ENCODE data around the gene TSC22D4.
A peak's percentile ranks its signal among the peaks of the same experiment; 100 is the strongest.

The TSC22D4 gene

DNA sequence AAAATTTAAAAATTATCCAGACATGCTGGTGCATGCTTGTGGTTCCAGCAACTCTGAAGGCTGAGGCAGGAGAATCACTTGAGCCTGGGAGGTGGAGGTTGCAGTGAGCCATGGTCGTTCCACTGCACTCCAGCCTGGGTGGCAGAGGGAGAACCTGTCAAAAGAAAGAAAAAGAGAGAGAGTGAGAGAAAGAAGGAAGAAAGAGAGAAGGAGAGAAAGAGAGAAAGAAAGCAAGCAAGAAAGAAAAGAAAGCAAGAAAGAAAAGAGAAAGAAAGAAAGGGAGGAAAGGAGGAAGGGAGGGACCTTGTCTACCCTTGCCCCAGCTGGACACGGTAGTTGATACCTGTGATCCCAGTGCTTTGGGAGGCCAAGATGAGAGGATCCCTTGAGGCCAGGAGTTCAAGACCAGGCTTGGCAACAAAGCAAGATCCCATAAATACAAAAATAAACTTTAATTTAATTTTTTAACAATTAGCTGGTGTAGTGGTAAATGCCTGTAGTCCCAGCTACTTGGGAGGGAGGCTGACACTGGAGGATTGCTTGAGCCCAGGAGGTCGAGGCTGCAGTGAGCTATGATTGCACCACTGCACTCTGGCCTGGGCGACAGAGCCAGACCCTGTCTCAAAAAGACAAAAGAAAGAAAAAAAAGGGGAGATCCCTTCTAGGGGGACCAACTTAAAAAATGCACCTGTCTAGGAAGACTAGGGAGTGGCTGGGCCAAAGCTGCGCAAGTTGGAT is 13.9 kb upstream of the TSC22D4 start:
- no peak for DNase-seq (ENCODE audit: low spot score)

DNA sequence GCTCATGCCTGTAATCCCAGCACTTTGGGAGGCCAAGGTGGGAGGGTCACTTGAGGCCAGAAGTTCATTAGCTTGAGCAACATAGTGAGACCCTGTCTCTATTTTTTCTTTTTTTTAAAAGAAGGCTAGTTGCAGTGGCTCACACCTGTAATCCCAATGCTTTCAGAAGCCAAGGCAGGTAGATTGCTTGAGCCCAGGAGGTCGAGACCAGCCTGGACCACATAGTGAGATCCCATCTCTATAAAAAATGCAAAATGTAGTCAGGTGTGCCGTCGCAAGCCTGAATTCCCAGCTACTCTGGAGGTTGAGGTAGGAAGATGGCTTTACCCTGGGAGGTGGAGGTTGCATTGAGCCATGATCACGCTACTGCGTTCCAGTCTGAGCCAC is 12.2 kb upstream of the TSC22D4 start:
- no peak for DNase-seq (ENCODE audit: low spot score)

DNA sequence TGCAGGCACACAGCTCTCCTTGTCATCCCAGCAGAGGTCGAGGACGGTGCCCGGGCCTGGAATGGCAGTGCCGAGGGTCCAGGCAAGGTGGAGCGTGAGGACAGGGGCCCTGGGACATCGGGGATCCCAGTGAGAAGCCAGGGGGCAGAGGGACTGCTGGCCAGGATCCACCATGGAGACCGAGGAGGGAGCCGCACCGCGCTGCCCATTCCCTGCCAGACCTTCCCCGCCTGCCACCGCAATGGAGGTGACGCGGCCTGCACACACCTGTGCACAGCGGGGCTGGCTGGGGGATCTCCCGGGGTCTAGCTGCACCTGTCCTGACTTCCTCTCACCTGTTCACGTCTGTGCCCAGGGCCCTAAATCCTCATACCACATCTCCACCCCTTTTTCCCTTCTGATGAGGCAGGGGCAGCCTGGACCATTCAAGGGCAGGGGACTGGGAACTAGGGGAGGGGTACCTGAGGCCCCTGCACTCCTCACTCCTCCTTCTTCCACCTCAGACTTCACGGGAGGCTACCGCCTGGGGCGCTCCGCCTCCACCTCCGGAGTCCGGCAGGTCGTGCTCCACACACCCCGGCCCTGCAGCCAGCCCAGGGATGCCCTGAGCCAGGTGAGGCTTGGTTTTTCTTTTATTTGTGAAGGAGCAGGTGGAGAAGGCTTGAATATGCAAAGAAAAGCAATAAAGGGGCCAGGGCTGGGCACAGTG is 11.6 kb upstream of the TSC22D4 start:
- DNase-seq (ENCODE audit: low spot score) = no peak

DNA sequence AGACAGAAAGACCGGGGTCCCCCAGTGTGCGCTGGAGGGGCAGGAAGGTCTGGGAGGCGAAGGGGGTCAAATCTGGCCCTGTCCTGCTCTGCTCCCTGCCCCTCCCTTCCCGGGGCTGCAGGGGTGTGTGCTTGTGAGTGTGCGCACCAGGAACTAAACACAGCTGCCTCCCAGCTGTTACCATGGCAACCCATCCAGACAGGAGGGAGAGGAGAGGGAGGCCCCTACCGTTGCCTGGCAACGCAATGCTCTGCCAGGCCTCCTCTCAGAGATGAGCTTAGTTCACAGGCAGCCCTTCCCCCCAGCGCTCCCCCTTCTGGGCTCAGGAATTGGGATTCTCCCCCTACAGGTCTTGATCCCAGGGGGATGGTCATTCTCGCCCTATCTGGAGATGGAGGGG is 10.8 kb upstream of the TSC22D4 start:
- DNase-seq (ENCODE audit: low spot score) = peak; percentile 98

DNA sequence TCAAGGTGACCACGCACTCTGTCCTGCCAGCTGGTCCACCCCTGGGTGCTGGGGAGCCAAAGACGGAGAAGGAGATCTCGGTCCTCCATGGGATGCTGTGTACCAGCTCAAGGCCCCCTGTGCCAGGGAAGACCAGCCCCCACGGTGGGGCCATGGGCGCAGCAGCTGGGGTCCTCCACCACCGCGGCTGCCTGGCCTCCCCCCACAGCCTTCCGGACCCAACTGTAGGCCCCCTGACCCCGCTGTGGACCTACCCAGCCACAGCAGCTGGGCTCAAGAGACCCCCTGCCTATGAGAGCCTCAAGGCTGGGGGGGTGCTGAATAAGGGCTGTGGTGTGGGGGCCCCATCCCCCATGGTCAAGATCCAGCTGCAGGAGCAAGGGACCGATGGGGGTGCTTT is 10.1 kb upstream of the TSC22D4 start:
- DNase-seq (ENCODE audit: low spot score) = no peak

DNA sequence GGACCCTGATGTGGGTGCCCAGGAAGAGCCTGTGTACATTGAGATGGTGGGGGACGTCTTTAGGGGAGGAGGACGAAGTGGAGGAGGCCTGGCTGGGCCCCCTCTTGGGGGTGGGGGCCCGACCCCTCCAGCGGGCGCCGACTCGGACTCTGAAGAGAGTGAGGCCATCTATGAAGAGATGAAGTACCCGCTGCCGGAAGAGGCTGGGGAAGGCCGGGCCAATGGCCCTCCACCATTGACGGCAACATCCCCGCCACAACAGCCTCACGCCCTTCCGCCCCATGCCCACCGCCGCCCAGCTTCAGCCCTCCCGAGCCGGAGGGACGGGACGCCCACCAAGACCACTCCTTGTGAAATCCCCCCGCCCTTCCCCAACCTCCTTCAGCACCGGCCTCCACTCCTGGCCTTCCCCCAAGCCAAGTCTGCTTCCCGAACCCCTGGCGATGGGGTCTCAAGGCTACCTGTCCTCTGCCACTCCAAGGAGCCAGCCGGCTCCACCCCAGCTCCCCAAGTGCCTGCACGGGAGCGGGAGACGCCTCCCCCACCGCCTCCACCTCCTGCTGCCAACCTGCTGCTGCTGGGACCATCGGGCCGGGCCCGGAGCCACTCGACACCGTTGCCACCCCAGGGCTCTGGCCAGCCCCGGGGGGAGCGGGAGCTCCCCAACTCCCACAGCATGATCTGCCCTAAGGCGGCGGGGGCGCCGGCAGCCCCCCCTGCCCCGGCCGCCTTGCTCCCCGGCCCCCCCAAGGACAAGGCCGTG is 9.5 kb upstream of the TSC22D4 start:
- no peak for DNase-seq (ENCODE audit: low spot score)

DNA sequence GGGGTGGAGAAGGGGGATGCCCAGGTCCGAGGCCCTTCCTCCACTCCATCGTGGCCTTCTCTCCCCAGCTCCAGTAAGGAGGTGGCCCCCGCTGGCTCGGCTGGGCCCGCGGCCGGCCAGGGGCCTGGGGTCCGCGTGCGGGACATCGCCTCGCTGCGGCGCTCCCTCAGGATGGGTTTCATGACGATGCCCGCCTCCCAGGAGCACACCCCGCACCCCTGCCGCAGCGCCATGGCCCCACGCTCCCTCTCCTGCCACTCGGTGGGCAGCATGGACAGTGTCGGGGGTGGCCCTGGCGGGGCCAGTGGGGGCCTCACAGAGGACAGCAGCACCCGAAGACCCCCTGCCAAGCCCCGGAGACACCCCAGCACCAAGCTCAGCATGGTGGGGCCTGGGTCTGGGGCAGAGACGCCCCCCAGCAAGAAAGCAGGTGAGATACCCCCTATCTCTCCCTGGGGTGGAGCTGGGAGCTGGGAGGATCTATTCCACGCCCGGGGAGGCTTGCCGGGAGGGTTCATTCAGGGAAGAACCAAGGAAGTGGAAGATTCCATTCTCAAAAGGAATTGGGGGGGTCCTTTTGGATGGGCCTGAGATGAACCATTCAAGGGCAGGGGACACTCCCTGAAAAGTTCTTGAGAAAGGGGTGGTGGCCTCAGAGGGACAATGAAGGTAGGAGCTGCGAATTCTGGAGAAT is 7.9 kb upstream of the TSC22D4 start:
- DNase-seq (ENCODE audit: low spot score) = peak; percentile 50

DNA sequence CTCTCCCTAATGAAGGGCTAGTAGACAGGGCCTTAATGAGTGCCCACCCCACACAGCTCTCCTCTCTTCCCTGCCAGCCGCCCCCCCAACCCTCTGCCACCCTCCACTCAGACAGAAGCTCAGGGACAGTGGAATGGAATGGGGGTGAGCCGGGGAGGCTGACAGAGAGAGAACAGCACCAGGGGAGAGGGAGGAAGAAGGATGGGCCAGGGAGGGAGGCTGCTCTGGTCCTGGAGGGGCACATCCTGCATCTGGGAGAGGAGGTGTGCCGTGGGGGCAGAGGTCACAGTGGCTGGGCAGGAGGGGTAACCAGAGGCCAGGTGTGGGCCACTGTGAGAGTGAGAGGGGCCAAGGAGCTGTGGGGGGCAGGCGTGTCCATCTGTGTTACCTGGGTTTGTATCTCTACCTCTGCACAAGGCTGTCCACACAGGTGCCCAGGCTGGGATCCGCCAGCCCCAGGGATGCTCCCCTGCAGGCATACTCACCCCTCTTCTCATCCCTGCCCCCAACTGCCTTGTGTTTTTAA is 7.2 kb upstream of the TSC22D4 start:
- DNase-seq (ENCODE audit: low spot score) = no peak

DNA sequence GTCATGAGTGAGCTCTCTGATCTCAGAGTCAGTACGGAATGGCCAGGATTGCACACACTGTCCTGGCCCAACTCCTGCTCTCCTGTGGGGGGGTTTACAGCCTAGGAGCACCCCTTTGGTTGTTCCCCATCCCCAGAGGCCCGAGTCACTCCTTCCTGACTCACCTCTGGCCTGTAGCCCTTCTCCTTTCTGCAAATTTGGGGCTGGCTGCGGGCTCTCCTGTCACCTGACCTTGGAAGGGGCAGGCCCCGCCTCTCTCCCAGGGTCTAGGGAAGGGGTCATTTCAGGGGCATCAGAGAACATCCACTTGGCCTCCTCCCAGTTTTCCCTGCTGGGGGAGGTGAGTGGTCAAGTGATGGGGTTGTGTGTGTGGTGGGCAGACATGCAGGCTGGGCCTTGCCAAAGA is 6.5 kb upstream of the TSC22D4 start:
- DNase-seq (ENCODE audit: low spot score) = no peak

DNA sequence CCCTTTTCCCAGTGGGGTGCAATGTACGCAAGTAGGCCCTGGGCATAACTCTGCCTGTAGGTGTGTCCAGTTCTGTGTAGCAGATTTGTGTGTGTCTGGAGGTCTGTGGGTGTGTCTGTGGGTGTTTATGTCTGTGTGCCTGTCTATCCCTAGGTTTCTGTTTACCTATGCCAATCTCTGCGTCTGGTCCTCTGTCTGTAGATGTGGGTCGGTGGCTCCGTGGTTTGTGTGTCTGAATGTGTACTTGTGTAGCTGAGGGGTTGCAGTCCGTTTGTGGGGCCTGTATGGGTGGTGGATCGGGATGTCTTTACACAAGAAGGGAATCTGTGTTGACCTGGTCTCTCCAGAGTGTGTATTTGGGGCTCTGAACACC is 5.6 kb upstream of the TSC22D4 start:
- DNase-seq (ENCODE audit: low spot score) = no peak

DNA sequence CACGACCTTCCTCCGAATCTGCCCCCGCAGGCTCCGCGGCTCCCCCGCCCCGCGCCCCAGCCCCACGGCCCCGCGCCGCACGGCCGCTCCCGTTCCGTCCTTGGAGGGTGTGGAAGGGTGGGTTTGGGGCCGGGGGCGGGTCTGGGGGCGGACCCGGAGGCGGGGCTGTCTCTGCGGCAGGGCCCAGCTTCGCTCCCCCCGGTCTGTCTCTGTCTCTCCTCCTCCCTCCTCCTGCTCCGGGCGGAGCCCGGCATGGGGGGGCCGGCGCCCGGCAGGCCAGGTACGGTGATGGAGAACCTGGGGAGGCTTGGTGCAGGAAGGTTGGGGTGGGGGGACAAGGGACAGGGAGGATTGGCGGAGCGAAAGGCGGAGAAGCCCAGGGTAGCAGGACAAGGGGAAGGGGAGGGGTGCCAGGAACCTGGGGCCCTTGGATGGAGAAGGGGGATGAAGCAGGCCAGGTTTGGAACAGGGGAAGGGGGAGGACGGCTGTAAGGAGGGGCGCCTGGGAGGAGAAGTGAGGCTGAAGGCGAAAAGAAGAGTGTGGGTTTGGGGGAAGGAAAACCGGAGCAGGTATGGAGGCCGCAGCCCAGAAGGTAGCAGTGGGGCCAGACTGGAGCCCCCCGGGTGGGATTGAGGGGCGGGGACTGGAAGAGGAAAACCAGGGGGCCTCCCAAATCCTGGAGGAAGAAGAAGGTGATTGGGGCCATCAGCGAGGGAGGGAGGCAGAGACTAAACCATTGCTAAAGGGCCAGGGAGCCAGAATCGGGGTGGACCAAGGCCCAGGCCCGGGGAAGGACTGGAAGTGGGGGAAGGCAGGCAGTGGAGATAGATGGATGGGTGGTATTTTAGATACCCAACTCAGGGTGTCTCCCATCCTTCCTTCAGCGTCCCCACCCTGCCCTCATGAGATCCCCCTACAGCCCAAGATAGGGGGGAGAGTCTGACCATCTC is 5.0 kb upstream of the TSC22D4 start, which contains the start of gene NYAP1:
Gene NYAP1 (plus strand): TSS at position 206 of the 951 bp plus-strand sequence. CDS start 1,385 bp downstream, outside the sequence.
- DNase-seq (ENCODE audit: low spot score) = peak; percentile 78

DNA sequence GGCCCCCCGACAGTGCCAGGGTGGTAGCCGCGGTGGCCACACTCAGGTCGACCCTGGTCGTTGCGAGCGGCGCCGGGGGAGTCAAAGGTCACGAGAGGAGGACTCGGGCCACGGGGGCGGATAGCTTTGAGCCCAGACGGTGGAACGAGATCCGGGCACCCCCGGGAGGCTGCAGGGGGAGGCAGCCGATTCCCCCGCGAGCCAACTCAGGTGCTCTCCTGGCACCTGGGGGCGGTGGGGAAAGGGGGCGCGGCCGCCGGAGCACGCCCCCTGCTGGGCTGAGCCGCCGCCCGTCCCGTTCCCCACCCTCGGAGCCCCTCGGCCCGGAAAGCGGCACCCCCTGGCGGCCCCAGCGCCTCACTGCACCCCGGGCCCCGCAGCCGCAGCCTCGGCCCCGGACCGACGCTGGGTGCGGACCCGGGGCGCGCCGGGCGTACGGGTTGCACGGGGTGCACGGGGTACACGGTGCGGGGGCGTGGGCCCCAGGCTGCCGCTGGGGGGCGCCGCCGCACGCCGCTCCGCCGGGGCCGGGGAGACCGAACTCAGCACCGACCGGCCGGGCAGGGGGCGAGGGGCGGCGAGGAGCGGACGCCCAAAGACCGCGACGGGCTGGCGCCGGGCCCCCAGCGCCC is 4.2 kb upstream of the TSC22D4 start:
- peak; percentile 82 for DNase-seq (ENCODE audit: low spot score)

DNA sequence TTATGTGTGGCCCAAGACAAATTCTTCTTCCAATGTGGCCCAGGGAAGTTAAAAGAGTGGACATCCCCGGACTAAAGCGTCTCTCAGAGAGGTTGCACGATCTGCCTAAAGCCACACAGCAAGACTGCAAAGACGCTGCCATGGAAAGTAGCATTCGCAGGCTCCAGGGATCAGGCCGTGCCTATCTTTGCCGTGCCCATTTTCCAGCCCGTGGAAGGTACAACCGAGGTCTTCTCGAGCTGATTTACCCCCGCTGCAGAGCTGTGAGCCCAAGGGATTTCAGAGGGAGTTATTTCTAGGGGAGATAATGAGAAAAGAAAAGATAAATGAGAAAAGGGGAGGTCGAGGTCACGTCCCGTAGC is 3.7 kb upstream of the TSC22D4 start:
- DNase-seq (ENCODE audit: low spot score) = no peak

DNA sequence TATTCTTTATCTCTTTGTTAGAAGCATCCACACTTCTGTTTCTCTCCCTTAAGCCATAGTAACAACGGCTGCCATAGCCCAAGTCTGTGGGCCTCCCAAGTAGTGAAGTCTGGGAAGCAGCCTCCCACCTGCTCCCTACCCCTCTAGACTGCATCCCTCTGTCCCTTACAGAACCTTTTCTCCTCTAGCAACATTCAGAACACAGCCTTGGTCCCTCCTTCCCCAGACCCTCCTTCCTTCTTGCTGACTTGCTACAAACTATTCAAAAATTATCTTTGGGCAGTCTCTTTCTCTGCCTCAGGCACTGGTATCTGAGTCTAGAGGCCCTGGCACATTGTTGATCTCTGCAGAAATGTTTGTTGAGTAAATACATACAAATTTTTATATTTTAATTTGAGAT is 2.5 kb upstream of the TSC22D4 start:
- no peak for DNase-seq (ENCODE audit: low spot score)

DNA sequence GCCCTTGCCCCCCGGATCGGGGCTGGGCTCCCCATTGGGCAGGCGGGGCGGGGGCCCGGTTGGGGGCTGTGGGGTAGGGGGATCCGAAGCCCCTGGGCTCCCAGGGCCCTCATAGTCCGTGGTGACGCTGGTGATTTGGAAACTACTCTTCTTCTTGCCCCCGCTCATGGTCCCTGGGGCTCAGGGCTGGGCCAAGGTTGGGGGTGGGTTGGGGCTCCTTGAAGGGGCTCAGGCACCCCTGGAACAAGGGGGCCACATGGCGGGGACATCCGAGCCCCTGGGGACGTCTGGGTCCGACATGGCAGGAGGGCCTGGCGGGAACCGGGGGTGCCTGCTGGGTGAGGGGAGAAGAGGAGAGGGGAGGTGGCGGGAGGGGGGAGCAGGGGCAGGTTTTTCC is 1.1 kb downstream of the TSC22D4 start:
- DNase-seq (ENCODE audit: low spot score) = no peak

DNA sequence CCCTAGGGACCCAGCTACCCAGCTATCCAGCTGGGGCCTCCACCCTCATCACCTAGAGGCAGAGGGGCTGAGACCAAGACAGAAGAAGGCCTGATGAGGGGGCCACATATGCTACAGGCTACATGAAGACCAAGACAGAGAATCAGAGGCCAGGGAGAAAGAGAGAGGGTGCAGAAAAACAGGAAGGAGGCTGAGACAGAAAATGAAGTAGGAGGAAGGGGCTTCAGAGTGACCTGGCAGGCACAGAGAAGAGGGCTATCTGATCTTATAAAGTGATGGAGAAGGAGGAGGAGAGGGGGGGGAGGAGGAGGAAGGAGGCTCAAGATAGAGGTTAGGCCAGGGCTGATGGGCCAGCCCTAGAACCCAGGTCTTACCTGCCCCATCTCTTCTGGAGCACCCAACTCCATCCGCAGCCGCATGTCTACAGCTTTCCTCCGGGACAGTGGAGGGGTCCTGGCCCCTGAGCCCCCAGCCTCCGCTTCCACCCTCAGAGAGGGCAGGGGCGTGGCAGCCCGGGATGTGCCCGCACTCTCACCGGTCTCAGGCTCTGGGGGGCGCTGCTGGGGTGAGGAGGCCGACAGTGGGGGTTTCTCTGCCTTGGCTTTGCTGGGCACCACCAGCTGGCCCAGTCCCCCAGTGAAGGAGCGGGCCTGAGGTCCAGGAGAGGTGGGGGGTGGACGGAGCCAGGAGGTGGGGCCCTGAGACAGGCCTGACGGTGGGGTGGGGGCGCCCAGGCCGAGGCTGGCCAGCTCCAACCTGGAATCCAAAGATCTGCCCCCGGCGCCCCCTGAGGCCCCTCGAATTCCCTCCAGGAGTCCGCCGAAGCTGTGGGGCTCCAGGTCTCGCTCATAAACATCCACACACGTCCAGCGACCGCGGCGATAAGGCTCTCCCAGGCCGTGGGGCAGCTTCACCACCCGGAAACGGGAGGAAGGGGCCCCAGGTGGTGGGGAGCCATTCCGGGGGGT is 1.8 kb downstream of the TSC22D4 start:
- peak; percentile 60 for DNase-seq (ENCODE audit: low spot score)

DNA sequence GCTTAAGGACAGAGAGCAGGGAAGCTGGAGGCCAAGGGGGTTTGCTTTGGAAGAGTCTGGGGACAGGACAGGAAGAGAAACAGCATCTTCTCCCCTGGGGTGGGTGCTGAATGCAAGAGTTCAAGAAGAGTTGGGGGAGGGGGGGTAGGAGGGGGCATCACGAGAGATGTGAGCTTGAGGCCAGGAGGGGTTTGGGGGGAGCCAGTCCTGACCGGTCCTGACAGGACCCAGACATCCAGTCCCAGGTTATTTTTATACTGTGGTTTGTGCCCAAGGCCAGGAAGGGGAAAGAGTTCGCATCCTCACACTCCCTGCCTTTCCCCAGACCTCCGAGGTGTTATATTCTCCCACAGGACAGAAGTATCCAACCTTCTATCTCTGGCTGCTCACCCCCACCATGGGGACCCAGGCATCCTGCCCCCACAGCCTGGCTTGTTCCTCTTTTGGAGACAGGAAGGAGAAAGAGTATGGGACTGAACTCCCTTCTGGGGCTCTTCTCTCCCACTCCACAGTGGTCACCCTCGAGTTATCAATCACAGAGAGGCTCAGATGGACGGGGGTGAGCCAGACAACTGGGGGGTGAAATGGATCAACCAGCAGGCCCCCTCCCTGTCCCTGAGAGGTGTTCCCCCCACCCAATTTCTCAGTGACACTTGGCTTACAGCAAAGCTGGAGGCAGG is 2.8 kb downstream of the TSC22D4 start:
- DNase-seq (ENCODE audit: low spot score) = no peak

DNA sequence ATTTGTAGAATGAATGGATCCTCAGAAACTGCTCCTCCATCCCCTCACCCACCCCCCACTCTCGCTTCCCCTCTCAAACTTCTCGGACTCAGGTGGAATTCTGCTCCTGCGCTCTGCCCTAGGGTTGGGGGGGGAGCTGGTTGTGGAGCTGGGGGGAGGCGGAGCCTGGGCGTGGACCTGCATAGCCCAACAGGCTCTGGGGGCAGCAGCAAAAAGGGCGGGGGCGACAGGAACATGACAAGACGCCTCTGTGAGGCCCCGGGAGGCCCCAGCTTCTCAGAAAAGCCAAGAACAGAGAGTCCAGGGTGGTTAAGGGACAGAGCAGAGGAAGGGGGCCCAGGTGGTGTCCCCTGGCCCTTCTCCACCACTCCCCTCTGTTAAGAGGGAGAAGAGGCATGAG is 3.5 kb downstream of the TSC22D4 start:
- DNase-seq (ENCODE audit: low spot score) = no peak
